ENCODE data around the gene ST3GAL5.
"Not testable (repeated sequence)": the region's sequence is repeated elsewhere in the genome, so short reads cannot be mapped to it uniquely, and the experiment has no call there.

ST3GAL5 gene

GRCh38 chr2:85917887-85918795, 29.4 kb upstream of the ST3GAL5 start:
- no peak for DNase-seq (ENCODE audit: low read depth, low spot score)

- no peak for DNase-seq (ENCODE audit: low read depth, low spot score)
These were observed 27.0 kb upstream of the ST3GAL5 start for GRCh38 chr2:85915606-85916303.

- DNase-seq (ENCODE audit: low read depth, low spot score) = no peak
These were observed 26.1 kb upstream of the ST3GAL5 start for GRCh38 chr2:85914922-85915321.

DNA sequence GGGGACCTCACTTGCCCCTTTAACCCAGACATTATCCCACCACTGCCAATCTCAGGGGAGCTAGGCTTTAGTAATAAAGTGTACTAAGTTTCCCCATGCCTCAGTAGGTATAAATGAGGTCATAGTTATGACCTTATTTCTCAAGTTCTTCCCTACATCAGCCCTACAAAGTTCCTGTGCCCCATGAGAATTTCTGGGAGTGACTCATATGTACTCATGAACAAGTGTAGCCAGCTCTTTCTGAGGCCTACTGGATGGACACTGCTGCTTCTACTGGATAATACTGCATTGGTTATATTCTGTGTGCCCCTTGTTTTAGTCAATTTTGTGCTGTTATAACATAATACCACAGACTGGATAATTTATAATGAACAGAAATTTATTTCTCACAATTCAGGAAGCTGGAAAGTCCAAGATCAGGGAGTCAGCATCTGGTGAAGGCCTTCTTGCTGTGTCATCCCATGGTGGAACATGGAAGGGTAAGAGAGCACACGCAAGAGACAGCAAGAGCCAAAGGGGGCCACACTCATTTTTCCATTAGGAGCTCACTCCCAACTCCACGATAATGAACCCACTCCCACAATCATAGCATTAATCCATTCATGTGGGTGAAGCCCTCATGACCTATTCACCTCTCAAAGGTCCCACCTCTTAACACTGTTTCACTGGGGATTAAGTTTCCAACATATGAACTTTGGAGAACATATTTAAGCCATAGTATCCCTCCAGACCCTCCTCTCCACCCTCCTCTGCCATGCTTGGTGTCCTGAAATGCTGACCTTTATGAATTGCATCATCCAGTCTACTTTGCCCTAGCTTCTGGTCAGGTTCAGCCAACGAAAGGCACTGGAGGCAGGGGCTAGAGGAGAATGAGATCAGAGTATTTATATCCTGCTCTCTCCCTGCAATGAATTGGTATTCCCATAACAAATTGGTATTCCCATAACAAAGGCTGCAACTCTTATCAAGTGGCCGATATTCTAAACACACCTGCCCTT, 25.4 kb upstream of the ST3GAL5 start:
- no peak for DNase-seq (ENCODE audit: low read depth, low spot score)

DNA sequence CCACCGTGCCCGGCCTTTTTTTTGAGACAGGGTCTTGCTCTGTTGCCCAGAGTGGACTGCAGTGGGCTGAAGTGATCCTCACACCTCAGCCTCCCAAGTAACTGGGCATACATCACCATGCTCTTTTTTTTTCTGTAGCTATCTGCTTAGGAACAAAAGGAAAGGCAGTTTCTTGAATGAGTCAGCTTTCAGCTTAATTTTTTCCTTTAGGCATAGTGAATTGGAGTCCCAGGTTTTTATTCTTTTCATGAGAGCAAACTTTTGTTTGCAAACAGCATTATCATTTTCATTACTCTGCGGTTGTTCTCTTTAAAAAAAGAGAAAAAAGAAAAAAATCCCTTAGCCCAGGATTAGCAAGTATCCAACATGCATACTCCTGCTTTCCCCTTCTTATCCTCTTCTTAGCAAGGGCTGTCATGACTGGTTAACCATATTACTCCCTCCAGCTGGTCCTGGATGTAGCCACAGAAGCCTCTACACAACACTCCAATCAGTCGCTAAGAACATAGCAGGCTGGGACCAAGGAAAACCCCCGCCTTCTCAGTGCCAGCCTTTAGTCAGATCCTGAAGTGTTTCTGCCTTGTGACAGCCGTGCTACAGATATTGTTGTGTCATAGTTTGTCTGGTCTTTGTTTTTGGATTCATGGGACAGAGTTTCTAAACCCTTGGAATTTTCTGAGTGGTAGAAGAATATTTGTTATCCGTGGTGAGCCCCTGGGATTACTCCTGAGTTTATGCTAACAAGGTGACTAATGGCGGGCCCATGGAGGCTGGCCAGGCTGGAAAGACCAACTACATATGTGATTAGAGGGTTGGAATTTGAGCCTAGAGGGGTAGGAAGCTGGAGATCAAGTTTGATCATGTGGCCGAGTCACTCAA, 23.3 kb upstream of the ST3GAL5 start:
- DNase-seq (ENCODE audit: low read depth, low spot score) = peak; percentile 56

DNA sequence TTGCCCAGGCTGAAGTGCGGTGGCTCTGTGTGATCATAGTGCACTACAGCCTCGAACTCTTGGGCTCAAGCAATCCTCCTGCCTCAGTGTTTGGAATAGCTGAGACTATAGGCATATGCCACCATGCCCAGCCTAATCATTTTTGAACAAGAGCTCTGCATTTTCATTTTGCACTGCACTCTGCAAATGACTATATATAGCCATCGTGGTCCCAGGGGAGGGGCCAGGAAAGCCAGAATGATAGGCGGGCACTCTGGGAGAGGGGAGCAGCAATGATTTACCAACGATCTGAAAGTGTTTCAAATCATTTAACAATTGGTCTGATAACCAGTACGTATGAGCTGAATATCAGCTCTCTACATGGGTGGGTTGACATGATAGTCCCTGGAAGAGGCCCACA, 22.3 kb upstream of the ST3GAL5 start:
- no peak for DNase-seq (ENCODE audit: low read depth, low spot score)

DNA sequence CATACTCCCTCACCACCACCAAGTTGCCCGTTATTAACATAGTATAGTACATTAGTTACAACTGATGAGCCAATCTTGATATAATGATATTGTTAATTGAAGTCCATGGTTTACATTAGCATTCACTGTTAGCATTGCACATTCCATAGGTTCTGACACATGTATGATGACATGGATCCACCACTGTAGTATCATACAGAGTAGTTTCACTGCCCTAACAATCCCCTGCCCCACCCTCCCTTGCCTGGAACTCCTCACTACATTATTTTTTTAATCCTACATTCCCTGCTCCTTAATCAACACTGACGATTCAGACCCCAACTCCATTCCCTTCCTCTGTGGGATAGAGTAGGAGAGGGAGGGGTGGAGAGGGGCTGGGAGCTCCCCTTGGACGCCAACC, 20.2 kb upstream of the ST3GAL5 start:
- no peak for DNase-seq (ENCODE audit: low read depth, low spot score)

DNA sequence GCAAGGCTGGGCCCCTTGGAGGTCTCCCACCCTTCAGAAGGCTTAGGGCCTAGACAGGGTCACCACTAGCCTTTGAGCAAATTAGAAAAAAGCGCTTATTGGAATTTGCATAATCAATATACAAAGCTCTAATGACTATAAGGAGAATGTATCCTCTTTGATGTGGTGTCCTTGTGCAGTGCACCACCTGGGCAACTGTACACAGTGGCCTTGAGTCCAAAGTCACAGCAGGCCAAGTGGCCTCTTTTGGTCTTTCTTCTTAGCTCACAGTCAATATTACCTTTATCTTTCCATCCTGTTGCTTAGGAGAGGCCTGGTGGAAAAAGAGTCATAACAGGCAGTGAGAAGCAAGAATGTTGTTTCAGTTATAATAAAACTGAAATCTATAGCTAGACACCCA, 19.7 kb upstream of the ST3GAL5 start:
- no peak for DNase-seq (ENCODE audit: low read depth, low spot score)

DNA sequence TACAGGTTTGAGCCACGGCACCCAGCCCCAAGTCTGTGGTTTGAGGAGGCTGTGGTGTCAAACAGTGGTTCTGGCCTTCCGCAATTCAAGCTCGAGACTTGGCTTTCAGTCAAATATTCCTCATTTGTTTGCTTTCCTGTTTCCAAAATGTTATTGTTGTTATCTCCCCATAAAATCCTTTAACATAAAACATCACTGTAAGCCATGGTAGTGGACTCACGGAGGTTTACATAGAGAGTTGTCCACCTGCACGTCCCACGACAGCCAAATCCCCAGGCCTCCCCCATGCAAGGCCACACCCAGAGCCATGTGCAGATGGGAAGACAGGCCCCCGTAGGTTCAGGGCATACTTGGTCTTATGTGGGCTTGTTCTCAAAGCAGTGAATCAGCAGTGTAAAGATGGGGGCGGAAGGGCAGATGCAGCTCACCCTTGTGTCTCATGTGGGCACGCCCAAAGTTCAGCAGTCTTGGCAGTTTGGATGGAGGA, 18.9 kb upstream of the ST3GAL5 start:
- DNase-seq (ENCODE audit: low read depth, low spot score) = no peak

- DNase-seq (ENCODE audit: low read depth, low spot score) = no peak
These were observed 18.0 kb upstream of the ST3GAL5 start for GRCh38 chr2:85906748-85907147.

DNA sequence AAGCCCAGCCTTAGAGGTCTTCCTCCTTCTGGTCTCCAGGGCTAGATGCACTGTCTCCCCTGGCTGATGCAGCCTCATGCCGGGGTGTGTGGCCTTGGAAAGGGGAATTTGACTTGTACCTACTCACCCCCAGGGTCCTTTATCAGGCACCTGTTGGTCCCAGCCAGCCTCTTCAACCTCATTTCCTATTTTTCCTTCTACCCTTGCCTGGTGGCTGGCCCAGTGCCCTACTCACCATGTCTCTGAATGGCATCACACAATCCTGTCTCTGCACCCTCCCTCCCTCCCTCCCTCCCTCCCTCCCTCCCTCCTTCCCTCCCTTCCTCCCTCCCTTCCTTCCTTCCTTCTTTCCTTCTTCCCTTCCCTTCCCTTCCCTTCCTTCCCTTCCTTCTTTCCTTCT, 17.1 kb upstream of the ST3GAL5 start:
- no peak for DNase-seq (ENCODE audit: low read depth, low spot score)

- no peak for DNase-seq (ENCODE audit: low read depth, low spot score)
These were observed 16.4 kb upstream of the ST3GAL5 start for GRCh38 chr2:85905187-85905666.

GRCh38 chr2:85903849-85904248, 15.1 kb upstream of the ST3GAL5 start:
- no peak for DNase-seq (ENCODE audit: low read depth, low spot score)

DNA sequence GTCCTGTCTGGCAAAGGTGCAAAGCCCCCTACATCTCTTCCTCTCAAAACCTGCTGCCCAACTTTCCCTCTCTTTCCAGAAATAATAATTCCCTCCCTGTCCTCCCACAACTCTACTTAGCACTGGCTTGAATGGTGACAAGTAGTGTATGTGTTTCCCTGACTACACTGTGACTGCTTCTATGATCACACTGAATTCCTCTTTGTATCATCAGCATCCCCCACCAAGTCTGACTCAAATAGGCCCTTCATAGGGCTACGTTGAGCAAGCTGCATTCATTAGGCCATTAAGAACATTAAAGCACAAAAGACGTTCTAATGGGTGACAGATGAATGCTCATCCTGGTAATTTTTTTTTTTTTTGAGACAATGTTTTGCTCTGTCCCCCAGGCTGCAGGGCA, 13.7 kb upstream of the ST3GAL5 start:
- DNase-seq (ENCODE audit: low read depth, low spot score) = no peak

DNA sequence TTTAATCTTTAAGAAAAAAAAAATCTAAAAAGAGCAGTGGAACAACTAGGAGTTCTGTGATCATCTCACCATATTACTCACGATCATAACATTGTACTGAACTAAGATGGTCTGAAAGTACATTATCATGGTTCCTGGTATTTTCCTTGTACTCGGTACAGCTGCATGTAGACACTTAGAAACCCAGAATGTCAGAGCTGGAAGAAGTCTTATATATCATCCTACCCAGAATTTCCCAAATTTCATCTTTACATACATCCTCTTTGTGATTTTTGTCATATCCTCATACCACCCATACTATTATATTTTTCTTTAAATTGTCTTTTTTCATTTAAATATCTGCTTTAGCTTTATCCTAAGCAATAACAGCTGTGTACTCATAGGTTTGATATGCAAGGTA, 12.4 kb upstream of the ST3GAL5 start:
- no peak for DNase-seq (ENCODE audit: low read depth, low spot score)

GRCh38 chr2:85900366-85900765, 11.6 kb upstream of the ST3GAL5 start:
- DNase-seq (ENCODE audit: low read depth, low spot score) = no peak

DNA sequence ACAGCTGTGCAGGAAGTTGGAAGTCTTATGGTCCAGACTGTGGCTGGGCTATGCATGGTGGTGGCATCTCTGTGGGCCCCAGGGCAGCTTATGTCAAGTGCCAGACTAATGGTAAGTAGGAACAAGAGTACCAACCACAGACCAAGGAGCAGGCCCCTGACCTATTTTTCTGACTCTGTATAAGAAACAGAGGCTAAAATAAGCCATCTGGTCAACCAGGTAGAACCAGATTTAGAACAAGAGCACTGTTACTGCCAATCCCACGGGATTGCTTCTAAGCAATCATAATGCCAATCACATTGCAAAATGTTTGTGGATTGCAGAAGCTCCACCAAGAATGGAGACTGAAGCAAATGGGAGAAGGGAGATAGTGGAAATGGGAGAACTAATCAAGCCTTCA, 11.1 kb upstream of the ST3GAL5 start:
- no peak for DNase-seq (ENCODE audit: low read depth, low spot score)

- no peak for DNase-seq (ENCODE audit: low read depth, low spot score)
These were observed 10.5 kb upstream of the ST3GAL5 start for GRCh38 chr2:85899284-85899683.

DNA sequence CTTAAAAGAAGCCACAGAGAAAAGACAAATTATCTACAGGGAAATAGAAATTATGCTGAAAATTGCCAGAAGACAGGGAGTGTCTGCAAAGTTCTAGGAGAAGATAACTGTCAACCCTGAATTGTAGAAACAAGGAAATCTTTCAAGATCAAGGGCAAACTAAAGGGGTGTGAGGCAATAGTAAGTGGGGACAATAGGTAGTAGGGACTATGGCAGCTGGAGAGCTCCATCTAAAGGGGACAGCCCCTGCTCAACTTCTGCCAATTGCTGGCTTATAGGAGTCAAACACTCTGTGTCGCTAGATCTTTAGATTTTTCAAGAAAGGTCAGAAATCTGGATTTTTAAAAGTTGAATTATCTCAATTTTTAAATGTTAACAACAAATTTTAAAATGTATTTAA, 10.1 kb upstream of the ST3GAL5 start:
- no peak for DNase-seq (ENCODE audit: low read depth, low spot score)

DNA sequence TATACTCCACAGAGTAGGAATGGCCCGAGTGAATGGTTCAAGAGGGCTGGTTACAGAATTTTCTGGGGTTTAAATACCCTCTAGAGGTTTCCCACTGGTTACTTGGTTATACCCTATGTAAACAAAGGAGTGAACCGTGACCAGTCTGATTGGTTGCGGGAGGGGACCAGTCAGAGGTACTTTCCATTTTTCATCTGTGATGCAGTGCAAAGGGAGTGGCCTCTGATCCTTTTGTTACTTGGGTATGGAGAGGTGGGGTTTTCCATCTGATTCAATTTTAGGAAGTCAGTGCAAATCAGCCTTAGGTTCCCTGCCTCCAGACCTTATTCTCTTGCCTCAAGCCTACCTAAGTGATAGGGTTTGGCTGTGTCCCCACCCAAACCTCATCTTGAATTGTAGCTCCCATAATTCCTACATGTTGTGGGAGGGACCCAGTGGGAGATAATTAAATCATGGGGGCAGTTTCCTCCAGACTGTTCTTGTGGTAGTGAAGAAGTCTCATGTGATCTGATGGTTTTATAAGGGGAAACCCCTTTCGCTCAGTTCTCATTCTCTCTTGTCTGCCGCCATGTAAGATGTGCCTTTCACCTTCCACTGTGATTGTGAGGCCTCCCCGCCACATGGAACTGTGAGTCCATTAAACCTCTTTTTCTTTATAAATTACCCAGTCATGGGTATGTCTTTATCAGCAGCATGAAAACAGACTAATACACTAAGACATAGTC, 5.9 kb upstream of the ST3GAL5 start:
- not testable (repeated sequence) for DNase-seq (ENCODE audit: low read depth, low spot score)

Measured in ELF-1 (cell line).